Right forelimb (tissue), 1 donor: ENCODE results near the gene HOXC9.

ENCODE experiments used
- DNase-seq: peaks from one replicate; pipeline ENCODE4 v3.0.0-alpha.2; 2018

HOXC9 gene

GRCh38 chr12:53976172-53976822 lies 23.7 kb upstream of the HOXC9 start:
- DNase-seq: no peak

- no peak for DNase-seq
Observed at GRCh38 chr12:53976823-53977595, 23.0 kb upstream of the HOXC9 start.

GRCh38 chr12:53977596-53978445 lies 22.1 kb upstream of the HOXC9 start:
- no peak for DNase-seq

- DNase-seq: no peak
Observed at GRCh38 chr12:53978477-53979356, 21.2 kb upstream of the HOXC9 start.

- DNase-seq: no peak
Observed at GRCh38 chr12:53980104-53980801, 19.7 kb upstream of the HOXC9 start.

- DNase-seq: no peak
Observed at GRCh38 chr12:53980802-53981496, 19.0 kb upstream of the HOXC9 start.

- no peak for DNase-seq
Observed at GRCh38 chr12:53981634-53982565, 18.1 kb upstream of the HOXC9 start.

- DNase-seq: no peak
Observed at GRCh38 chr12:53982648-53983567, 17.1 kb upstream of the HOXC9 start.

- DNase-seq: no peak
Observed at GRCh38 chr12:53983568-53983949, 16.4 kb upstream of the HOXC9 start.

GRCh38 chr12:53983950-53984572 lies 15.9 kb upstream of the HOXC9 start:
- DNase-seq: no peak

GRCh38 chr12:53984901-53985691 lies 14.9 kb upstream of the HOXC9 start, which contains the start of gene HOXC10:
Gene HOXC10, plus strand, starts transcription at chr12:53985146. Its CDS starts 114 bp downstream, at chr12:53985260.
- peak; percentile 88 for DNase-seq

GRCh38 chr12:53985692-53985993 lies 14.3 kb upstream of the HOXC9 start:
- no peak for DNase-seq

- no peak for DNase-seq
Observed at GRCh38 chr12:53985994-53986685, 13.8 kb upstream of the HOXC9 start.

GRCh38 chr12:53986686-53987483 lies 13.1 kb upstream of the HOXC9 start:
- no peak for DNase-seq

GRCh38 chr12:53987787-53988230 lies 12.2 kb upstream of the HOXC9 start:
- no peak for DNase-seq
